Keratinocyte (primary cell): ENCODE measurements around the gene NECAB3. TPM values are rescaled to one million over a fixed set of nuclear protein-coding genes. Genes with fewer than 3 reads are reported as not detected.

Source experiments
- DNase-seq: peaks from one replicate; pipeline ENCODE4 v3.0.0-alpha.2; 2011; ENCODE audit warnings: low read depth, missing footprints, low spot score
- FAIRE-seq: peaks from 2 replicates; lab custom pipeline; 2011; peaks lifted over from hg19 to GRCh38; lab: Jason Lieb, UNC
- H2AFZ ChIP-seq: 2 replicates; pipeline ENCODE4 v1.6.0; 2012; ENCODE audit warnings: low read length, control low read depth, inconsistent platforms; ENCODE audit not compliant: control insufficient read depth
- H3K27ac ChIP-seq: 2 replicates; pipeline ENCODE4 v1.5.1; 2011; ENCODE audit warnings: low read length; ENCODE audit not compliant: control insufficient read depth, insufficient read depth
- H3K27me3 ChIP-seq: 3 replicates; pipeline ENCODE4 v1.6.0; 2011; ENCODE audit warnings: low read length; ENCODE audit not compliant: control insufficient read depth, insufficient read depth; ENCODE audit errors: extremely low read depth
- H3K36me3 ChIP-seq, 2 experiments: 2 replicates in 1 of 2; 3 replicates in 1 of 2; pipeline ENCODE4 v1.5.1; 2011; ENCODE audit warnings: low read length in 2 of 2, mild to moderate bottlenecking in 1 of 2; ENCODE audit not compliant: control insufficient read depth in 2 of 2, insufficient read depth in 2 of 2; ENCODE audit errors: extremely low read depth in 1 of 2
- H3K4me1 ChIP-seq: 3 replicates; pipeline ENCODE4 v1.5.1; 2011; ENCODE audit warnings: low read length; ENCODE audit not compliant: control insufficient read depth, insufficient read depth; ENCODE audit errors: extremely low read depth
- H3K4me2 ChIP-seq: 3 replicates; pipeline ENCODE4 v1.6.0; 2011; ENCODE audit warnings: low read depth, low read length; ENCODE audit not compliant: control insufficient read depth, insufficient read depth; ENCODE audit errors: extremely low read depth
- H3K4me3 ChIP-seq, 3 experiments: fragments of 200-600 bp in 1 of 3; sonication (generic) in 1 of 3; 2 replicates in 2 of 3; 3 replicates in 1 of 3; pipeline ENCODE4 v1.5.1; 2011 to 2016; ENCODE audit warnings: low read length in 3 of 3, mild to moderate bottlenecking in 3 of 3, control low read depth in 2 of 3, inconsistent platforms in 1 of 3, low read depth in 1 of 3, mixed read lengths in 1 of 3, mixed run types in 1 of 3, moderate library complexity in 1 of 3; ENCODE audit not compliant: control insufficient read depth in 2 of 3, insufficient read depth in 2 of 3; ENCODE audit errors: extremely low read depth in 1 of 3
- H3K79me2 ChIP-seq: 2 replicates; pipeline ENCODE4 v1.6.0; 2012; ENCODE audit warnings: low read length; ENCODE audit not compliant: control insufficient read depth, insufficient read depth
- H3K9ac ChIP-seq: 3 replicates; pipeline ENCODE4 v1.6.0; 2011; ENCODE audit warnings: low read length; ENCODE audit not compliant: control insufficient read depth, insufficient read depth; ENCODE audit errors: extremely low read depth
- H3K9me1 ChIP-seq: 3 replicates; pipeline ENCODE4 v1.6.0; 2011; ENCODE audit warnings: low read length; ENCODE audit not compliant: control insufficient read depth, insufficient read depth; ENCODE audit errors: extremely low read depth
- H3K9me3 ChIP-seq: 2 replicates; pipeline ENCODE4 v1.5.1; 2012; ENCODE audit warnings: low read depth, low read length; ENCODE audit not compliant: control insufficient read depth
- H4K20me1 ChIP-seq: 3 replicates; pipeline ENCODE4 v1.6.0; 2011; ENCODE audit warnings: low read length; ENCODE audit not compliant: control insufficient read depth, insufficient read depth; ENCODE audit errors: extremely low read depth
- CTCF ChIP-seq, 3 experiments: IDR thresholded peaks in 1 of 3; conservative IDR thresholded peaks in 1 of 3; optimal IDR thresholded peaks in 1 of 3; 2 replicates in 2 of 3; 3 replicates in 1 of 3; pipeline versions ENCODE3 to v1.5.1; 2011; ENCODE audit warnings: low read length in 3 of 3, mild to moderate bottlenecking in 3 of 3, moderate library complexity in 2 of 3, control low read depth in 1 of 3, inconsistent platforms in 1 of 3; ENCODE audit not compliant: insufficient read depth in 2 of 3; ENCODE audit errors: extremely low read depth in 1 of 3
- EZH2 ChIP-seq: IDR thresholded peaks from one replicate; pipeline ENCODE4 v1.6.1; 2012; ENCODE audit warnings: inconsistent platforms, mild to moderate bottlenecking, low read length, moderate library complexity
- dilution Hi-C: fragments of 300-500 bp; cut with MboI; formaldehyde crosslinking; loops from one replicate; pipeline ENCODE4 v1.7.0; 2020; ENCODE audit warnings: low sequenced_read_pairs; ENCODE audit not compliant: extremely low pct_ligation_motif_present
- polyA plus RNA-seq, 5 experiments: library from polyadenylated mRNA; depleted of rRNA in 3 of 5; stranded (reverse) in 3 of 5; stranded (forward) in 1 of 5; unstranded in 1 of 5; fragments of >200 nt; gene quantifications; 1 replicate in 1 of 5; 2 replicates in 3 of 5; 3 replicates in 1 of 5; pipeline versions ENCODE4 v1.2.1 to v1.2.3, GENCODE V29; 2011 to 2012; ENCODE audit warnings: missing spikeins in 2 of 5, low read depth in 1 of 5, low replicate concordance in 1 of 5

The NECAB3 gene
- polyA plus RNA-seq, 1 donor (not counting 4 experiments of a cell fraction or from before 2014, with no cell fraction given) = 4.6 TPM

DNA sequence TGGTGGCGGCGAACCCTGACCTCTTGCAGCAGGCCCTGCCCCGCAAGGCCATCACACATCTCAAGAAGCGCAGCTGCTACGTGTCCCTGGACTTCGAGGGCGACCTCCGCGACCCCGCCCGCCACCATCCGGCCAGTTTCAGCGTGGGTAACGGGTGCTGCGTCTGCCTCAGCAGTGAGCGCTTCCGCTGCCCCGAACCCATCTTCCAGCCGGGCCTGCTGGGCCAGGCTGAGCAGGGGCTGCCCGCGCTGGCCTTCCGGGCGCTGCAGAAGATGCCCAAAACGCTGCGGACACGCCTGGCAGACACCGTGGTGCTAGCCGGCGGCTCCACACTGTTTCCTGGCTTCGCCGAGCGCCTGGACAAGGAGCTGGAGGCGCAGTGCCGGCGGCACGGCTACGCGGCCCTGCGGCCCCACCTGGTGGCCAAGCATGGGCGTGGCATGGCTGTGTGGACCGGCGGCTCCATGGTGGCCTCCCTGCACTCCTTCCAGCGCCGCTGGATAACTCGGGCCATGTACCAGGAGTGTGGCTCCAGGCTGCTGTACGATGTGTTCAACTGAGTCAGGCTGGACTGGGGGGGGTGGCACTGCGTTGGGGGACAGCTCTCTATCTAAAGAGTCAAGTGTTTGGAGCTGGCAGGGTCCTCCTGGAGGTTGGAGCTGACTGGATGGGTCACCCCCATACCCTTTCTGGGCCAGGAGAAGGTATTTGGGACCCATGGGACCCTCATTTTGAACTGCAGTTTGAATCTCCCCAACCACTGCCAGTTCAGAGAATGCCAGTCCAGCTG is 6.4 kb downstream of the NECAB3 start:
- H3K4me1 ChIP-seq = peaks cover 23% of the 10 kb centered on the region
- TF ChIP-seq EZH2 = no peak
- peak; percentile 79 to 97 (median 94) for TF ChIP-seq CTCF (optimal IDR thresholded peaks at IDR 0.05 in 1 of 3, IDR thresholded peaks at IDR 0.05 in 1 of 3, conservative IDR thresholded peaks at IDR 0.05 in 1 of 3; ENCODE audit: extremely low read depth in 1 of 3, insufficient read depth in 2 of 3, low read length in 3 of 3)
- H3K79me2 ChIP-seq = no peaks in the 10 kb centered on the region
- H3K4me3 ChIP-seq = peak overlapping the region; percentile 46 to 78 (median 47)
- no peaks in the 10 kb centered on the region for H3K9me3 ChIP-seq
- H2AFZ ChIP-seq = peak overlapping the region; percentile 72
- DNase-seq (no peak), FAIRE-seq (no peak)
- H3K4me2 ChIP-seq = peak overlapping the region; percentile 81
- dilution Hi-C loops = no loop called here
- H3K36me3 ChIP-seq = no peaks in the 10 kb centered on the region
- H3K9ac ChIP-seq = peak overlapping the region; percentile 69
- no peaks in the 10 kb centered on the region for H4K20me1 ChIP-seq
- H3K27ac ChIP-seq = no peak overlapping the region
- H3K27me3 ChIP-seq = no peaks in the 10 kb centered on the region
- H3K9me1 ChIP-seq = no peaks in the 10 kb centered on the region

- no peaks in the 10 kb centered on the region for H3K9me3 ChIP-seq
- H3K4me1 ChIP-seq = peaks cover 27% of the 10 kb centered on the region
- dilution Hi-C loops = no loop called here
- H3K79me2 ChIP-seq = no peaks in the 10 kb centered on the region
- DNase-seq (no peak), FAIRE-seq (no peak)
- TF ChIP-seq EZH2 (no peak), CTCF (optimal IDR thresholded peaks at IDR 0.05 in 1 of 3, IDR thresholded peaks at IDR 0.05 in 1 of 3, conservative IDR thresholded peaks at IDR 0.05 in 1 of 3; ENCODE audit: extremely low read depth in 1 of 3, insufficient read depth in 2 of 3, low read length in 3 of 3) (no peak)
- H3K36me3 ChIP-seq = no peaks in the 10 kb centered on the region
- peak overlapping the region; percentile 81 for H3K4me2 ChIP-seq
- H3K27me3 ChIP-seq = no peaks in the 10 kb centered on the region
- H4K20me1 ChIP-seq = no peaks in the 10 kb centered on the region
- no peaks in the 10 kb centered on the region for H3K9me1 ChIP-seq
- peak overlapping the region; percentile 69 for H3K9ac ChIP-seq
- peak overlapping the region; percentile 82 for H2AFZ ChIP-seq
- H3K27ac ChIP-seq = peak overlapping the region; percentile 11
- peak overlapping the region; percentile 47 to 78 (median 68) for H3K4me3 ChIP-seq
Observed at GRCh38 chr20:33667245-33667675, 7.0 kb downstream of the NECAB3 start.
